Esophagus mucosa (tissue), 1 donor: ENCODE data around the gene PLIN5. TPM values are rescaled to one million over a fixed set of nuclear protein-coding genes. Genes with fewer than 3 reads are reported as not detected.
A peak's percentile ranks its signal among the peaks of the same experiment; 100 is the strongest.

Experiments
- ATAC-seq: fragments of 200-7000 bp; cut with Tn5 transposase; one replicate; pipeline ENCODE4 v1.9.1; 2020
- total RNA-seq: library from RNA; stranded (reverse); gene quantifications from one replicate; pipeline ENCODE4 v1.2.4, GENCODE V29; 2023
- donor health status: DM: yes; HTN: yes; CAD: no.

The PLIN5 gene, protein sequence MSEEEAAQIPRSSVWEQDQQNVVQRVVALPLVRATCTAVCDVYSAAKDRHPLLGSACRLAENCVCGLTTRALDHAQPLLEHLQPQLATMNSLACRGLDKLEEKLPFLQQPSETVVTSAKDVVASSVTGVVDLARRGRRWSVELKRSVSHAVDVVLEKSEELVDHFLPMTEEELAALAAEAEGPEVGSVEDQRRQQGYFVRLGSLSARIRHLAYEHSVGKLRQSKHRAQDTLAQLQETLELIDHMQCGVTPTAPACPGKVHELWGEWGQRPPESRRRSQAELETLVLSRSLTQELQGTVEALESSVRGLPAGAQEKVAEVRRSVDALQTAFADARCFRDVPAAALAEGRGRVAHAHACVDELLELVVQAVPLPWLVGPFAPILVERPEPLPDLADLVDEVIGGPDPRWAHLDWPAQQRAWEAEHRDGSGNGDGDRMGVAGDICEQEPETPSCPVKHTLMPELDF
- 2.4 TPM for total RNA-seq

DNA sequence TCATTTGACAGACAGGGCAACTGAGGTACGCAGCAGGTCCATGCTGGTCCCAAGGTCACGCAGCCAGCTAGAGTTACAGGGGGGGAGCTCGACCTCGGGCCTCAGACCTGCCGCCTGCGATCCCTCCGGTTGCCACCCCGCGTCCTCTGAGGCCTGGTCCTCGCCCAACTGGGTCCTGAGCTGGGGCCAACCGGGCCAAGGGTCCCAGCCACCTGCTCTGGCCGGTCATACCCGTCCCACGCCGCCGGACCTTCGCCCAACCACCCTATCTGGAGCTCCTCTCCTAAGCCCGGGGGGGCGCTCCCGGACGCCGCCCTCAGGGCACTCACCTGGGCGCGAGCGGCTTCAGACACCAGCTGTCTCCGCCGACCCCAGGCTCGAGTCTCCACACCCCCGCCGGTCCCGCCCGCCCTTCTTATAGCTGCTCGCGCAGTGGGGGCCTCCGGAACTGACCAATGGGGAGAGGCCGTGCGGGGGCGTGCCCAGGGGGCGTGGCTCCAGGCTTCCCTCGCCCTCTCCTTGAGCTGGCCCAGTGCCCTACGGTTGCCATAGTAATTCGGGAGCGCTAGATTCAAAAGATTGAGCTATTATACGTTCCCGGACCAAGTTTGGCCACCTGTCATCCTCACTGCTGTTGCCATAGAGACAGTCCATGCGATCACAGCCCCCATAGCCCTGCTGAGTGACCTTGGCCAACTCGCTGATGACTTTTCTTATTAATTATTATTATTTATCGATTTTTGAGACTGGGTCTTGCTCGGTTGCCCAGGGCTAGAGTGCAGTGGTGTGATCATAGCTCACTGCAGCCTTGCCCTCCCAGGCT lies at the start of gene PLIN5:
Gene PLIN5, minus strand, starts transcription at position 389 of the 823 bp plus-strand sequence. CDS start 1,150 bp downstream, outside the sequence.
- peak; percentile 53 for ATAC-seq

DNA sequence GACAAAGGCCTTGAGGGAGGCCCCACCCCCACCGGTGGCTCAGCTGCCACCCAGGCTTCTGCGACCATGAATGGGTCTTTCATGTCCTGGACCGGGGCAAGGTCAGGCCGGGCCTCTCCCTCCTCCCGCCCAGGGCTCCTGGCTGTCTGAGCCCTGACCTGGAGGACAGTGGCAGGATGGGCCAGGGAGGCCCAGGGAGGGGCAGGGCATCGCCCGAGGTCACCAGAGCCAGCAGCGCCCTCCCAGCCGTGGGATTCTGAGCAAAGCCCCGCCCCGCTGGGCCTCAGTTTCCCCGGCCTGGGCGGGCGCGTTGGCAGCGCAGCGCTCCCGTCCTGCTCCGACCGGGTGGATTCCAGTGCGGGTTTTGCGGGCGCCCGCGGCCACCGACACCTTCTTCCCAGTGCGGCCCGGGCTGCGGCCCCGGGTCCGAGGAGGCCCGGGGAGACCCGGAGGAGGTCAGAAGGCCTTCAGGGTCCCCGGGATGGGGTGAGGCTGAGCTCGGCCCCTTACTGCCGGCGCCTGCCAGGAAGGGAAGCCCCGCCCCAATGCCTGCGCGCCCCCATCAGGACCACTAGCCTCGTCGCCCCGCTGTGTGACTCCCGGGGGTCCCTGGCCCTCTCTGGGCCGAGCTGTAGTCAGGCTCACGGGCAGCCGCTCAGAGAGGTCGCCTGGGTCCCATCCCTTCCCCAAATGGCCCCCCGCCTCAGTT lies 49.1 kb upstream of the PLIN5 start:
- peak; percentile 31 for ATAC-seq

DNA sequence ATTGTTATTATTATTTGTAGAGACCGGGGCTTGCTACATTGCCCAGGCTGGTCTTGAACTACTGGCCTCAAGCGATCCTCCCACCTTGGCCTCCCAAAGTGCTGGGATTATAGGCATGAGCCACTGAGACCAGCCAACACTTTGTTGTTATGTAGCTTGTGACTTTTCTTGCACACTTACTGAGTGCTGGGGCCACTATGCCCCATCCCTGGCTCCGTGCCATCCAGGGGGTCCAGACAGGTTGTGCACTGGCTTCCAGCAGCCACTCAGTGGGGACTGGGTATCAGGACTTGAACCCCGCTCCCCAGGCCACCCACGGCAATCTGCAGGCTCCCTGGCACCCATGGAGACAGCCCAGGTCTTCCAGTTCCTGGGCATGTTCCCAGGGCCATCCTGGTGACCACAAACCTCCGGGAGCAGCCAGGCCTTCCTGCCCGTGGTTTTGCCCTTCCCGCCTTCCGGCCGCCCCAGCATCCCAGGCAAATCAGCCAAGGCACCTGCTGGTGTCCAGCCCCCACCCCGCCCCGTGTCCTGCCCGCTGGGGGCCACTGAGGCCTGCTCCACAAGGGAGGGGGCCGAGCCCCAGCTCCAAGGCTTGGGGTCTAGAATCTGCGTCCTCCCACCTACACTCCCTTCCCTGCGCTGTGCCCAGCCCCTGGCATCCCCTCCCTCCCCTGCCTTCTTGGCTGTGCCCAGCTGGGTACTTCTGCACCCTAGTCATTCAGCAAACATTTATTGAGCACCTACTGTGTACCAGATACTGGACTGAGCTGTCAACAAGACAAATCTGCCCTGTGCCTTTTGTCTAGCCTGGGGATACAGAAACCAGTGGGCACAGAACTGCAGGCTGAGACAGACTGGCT lies 48.2 kb upstream of the PLIN5 start:
- ATAC-seq = no peak

DNA sequence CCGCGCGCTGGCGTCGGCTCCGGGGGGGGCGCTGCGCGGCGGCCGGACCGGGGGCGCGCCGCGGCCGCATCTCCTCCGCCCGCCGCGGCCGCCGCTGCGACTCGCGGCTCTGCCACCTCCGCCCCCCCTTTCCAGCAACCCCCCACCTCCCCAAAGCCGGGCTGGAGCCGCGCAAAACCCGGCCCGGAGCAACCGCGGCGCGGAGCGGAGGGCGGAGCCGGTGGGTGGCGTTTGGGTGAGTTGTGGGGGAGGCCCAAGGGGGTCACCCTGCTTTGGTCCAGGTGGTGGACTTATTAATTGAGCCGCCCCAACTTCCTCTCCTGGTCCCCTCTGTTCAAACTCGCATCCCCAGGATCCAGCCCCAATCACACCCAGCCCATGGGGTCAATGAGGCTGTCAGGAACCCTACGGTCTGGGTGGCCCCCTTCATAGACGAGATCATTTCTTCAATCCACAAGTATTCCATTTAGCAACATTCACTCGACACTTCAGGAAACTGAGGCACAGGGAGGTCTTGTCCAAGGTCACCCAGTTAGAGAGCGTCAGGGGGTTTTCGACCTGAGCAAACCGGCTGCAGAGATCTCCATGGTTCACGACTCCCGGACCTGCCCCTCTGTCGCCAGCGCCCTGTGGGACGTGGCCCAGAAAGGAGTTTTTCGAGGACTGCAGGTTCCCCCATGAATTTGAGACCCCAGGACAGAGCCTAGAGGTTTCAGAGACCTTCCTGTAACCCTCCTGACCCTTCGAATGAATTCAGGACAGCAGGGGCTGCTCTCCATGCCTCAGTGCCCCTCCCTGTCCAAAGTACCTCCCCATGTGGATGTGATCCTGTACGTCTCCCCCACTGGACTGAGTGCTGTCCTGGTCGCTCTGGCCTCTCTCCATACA lies 46.9 kb upstream of the PLIN5 start:
- ATAC-seq = no peak

DNA sequence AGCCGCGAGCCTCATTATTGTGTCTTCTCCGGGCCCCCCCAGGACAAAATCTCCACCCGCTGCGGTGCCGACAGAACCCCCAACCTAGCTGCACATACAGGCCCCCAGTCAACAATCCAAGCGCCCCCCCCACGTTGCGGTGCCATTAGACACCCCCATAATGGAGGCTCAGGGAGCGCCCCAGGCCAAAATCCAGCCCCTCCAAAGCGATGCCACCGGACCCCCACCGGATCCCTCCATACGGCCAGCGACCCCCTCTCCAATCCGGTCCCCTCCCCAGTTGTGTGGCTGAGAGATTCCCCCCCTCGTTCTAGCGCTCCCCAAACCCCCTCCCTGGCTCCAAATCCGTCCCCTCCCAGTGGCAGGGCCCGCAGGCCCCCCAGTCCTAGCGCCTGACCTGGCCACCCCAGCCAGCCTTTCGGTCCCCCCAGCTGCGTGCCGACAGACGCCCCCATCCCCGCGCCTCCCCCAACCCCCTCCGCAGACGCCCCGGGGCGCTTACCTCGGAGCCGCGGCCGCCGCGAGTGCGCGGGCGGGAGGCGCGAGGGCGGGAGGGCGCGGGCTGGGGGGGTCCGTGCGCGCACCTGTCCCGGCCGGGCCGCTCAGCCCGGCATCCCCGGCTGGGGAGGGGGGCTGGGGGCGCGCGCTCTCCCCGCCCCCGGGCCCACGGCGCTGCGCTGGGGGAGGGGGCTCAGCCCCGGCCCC lies 46.1 kb upstream of the PLIN5 start:
- no peak for ATAC-seq

DNA sequence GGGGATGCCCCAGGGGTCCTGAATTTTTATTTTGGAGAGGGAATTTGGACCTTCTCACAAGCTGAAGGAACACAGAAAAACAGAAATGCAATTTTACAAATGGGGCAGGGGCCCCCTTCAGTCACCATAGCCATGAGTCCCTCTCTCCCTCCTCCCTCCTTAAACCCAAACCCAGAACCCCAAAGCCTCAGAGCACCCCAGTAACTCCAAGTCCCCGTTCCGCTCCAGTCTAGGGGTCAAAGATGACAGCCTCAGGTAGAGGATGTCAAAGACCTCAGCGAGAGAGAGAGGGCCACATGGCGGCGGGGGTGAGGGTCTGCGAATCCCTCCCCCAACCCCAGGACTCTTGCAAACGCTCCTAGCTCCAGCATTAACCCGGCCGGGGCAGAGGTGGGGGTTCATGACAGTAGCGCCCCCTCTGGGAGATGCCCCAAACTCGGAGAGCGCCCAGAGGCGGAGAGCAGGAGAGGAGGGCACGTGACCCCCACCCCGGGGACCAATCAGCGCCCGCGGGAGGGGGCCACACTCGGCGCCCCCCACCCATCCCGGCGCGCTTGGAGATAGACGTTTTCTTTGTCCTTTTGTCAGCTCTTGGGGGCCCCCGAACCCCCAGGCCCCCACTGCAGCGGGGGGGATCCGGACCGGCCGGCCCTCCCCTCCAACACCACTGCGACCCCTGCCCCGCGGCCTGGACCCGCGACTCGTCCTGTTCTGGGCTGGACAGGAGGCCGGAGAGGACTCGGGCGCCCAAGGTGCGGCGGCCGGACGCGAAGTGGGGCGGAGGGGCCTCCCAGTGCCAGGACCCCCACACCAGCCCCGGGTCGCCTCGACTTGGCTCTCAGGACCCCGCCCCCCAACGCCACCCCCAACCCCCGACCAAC lies 45.2 kb upstream of the PLIN5 start:
- no peak for ATAC-seq

DNA sequence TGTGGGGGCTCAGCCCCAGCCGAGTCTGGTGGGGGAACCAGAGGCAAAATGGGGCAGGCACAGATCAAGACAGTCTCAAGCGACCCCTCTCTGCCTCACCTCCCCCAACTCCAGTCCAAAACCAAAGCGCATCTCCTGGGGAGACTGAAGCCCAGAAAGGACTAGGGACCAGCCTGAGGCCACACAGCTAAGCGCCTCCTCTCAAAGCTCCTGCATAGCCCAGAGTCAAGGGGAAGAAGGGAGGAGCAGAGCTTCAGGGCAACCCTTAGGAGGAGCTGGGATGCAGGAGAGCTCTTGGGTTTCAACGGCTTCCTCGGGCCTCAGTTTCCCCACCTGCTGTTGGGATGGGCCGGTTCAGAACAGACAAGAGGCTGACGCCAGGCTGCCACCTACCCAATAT lies 44.4 kb upstream of the PLIN5 start:
- no peak for ATAC-seq

DNA sequence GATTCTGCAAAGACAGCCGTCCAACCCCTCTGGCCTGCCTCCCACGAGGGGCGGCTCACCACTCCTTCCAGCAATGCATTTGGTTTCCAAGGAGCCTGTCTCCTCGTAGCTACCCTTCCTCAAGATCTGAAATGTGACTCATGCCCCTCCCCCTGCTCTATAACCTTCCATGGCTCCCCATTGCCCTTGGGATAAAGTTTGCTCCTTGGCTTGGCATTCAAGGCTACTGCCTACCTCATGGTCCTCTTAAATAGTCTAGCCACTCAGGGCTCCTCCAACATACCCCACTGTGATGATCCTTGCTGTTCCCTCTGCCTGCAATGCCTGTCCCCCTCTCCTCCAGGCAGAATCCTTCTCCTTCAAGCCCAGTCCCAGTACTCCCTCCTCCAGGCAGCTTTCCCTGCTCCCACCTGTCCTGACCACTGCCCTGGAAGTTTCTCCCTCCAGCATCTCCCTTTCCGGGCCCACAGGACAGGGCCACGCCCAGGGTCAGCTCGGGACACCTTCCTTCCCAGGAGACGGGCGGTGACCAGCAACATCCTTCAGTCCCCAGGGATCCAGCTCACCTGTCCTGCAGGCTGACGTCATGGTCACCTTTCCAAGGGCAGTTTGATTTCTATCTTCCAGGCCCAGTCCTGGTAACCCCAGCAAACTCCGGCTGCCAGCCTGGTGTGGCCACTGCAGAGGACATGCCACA lies 43.7 kb upstream of the PLIN5 start:
- no peak for ATAC-seq

DNA sequence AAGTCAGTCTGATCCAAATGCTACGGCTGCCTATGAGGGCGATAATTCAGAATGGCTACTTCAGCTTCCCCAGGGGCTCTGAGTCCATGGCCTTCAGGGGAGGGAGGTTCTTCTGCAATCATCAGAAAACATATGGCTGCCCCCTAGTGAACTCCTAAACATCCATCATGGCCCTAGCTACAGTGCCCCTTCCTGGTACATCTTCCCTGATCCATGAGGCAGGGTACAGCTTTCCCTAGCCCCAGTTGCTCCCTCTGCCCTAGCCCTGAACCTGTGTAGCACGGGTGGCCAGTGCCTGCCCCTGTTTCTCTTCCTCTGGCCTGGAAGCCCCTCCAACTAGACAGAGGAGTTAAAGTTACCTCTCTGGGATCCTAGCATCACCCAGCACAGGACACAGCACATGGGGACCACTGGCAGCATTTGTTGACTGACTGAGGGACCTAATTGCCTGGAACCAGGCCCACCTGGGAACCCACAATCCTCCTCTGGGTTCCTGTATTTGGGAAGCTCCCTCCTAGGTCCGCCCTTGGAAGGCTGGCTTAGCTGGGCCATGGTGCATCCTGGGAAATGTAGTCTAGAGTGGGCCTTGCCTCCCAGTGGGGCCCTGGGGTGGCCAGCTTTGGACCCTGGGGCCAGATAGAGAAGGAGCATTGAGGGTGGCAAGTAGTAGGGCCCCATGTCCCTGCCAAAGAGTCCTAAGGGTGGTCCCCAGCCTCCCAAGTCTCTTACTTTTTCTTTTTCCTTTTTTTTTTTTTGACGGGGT lies 42.2 kb upstream of the PLIN5 start:
- no peak for ATAC-seq

DNA sequence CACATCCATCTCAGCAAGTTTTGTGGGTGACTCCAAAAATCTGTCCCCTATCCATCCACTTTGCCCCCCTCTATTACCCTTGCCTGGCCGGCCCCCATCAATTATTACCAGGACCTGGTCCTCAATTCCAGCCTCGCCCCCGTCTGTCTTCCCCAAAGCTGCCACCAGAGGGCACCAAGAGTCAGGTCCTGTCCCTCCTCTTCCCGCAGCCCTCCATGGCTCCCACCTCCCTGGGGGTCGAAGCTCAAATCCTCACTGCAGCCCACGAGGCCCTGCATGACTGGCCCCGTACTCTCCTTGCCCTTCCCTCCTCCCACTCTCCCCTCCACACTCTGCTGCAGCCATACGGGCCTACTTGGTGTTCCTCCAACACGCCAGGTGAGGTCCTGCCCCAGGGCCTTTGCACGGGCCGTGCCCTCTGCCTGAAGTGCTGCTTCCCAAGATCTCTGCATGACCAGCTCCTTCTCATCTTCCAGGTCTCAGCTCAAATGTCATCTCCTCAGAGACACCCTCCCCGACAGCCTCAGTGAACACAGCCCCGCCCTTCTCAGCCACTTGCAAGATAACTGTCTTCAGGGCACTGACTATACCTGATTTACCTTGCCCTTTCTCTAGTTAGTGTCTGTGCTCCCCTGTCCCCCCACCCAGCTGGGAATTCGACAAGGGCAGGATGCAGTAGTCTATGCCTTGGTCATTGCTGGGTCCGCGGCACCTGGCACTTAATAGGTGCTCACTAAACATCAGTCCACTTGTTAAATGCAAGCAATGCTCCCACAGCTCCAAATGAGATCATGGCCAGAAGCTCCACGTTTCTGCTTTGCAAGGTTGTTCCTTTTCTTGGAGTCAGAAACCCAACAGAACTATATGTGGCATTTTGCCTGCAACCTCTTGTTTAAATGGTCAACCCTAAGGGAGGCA lies 41.3 kb upstream of the PLIN5 start:
- ATAC-seq = peak; percentile 33

DNA sequence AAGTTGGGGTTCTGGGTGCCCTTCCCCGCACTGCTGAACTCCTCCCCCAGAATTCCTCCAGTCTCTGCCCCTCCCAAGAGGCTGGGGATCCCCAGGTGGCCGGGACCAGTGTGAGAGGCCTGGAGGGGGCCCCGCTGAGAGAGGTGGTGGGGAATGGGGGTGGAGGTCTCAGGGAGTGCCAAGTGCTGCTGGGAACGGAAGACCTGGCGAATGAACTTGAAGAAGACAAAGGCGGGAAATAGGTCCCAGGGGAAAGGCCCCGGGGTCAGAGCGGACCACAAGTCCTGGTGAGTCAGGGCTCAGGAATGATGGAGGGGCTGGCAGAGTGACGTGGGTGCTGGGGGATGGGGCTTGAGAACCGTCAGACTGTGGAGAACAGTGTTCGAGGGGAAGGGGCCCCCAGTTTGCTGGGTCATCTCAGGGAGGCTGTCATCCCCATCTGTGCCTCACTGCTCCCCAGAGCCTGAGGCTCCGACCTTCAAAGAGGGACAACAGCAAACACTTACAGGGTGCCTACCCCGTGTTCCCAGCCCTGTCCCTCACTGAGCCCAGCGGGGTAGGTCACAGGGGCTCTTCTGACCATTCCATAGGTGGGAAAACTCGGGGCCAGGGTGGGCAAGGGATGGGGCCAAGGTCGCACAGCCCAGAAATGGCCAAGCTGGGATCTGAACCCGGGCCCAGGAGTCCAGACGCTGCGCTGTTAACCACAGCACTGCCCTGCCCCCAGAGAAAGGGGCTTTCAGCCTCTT lies 40.4 kb upstream of the PLIN5 start:
- ATAC-seq = peak; percentile 45

DNA sequence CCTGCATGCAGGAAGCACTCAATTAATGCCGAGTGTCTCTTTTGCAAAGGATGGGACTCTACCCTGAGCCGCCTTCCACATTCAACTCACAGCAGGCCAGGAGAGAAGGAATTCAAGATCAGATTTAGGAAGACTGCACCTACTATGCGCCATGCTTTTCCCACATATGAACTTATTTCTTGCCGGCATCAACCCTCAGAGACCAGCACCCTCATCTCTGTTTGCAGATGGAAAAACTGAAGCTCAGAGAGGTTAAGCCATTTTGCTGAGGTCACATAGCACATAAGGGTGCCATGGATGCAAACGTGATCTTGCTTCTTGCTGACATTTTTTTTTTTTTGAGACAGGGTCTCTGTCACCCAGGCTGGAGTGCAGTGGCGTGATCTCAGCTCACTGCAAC lies 38.7 kb upstream of the PLIN5 start:
- no peak for ATAC-seq

DNA sequence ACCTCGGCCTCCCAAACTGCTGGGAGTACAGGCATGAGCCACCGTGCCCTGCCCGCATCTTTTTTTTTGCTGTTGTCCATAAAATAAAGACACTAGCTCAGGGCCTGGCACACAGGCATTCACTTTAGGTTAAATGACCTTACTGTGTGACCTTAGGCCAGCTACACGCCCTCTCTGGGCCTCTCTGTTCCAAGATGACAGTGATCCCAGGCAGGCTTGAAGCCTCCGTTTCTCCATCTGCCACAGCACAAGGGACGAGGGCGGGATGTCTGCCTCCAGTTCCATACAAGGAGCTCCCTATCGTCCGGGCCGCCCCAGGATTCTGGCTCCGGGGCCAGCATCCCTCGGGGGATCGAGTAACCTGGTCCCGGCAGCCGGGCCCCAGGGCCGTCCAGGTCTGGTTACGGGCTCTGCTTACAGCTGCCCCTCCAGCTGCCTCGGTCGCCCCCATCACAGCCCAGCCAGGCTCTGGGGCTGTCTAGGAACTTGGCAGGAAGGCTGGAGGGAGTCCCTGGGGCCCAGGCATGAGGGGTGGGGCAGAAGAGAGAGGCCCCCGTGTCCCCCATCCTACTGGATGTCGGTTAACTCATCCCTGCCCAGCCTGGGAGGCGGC lies 36.4 kb upstream of the PLIN5 start:
- ATAC-seq = no peak

DNA sequence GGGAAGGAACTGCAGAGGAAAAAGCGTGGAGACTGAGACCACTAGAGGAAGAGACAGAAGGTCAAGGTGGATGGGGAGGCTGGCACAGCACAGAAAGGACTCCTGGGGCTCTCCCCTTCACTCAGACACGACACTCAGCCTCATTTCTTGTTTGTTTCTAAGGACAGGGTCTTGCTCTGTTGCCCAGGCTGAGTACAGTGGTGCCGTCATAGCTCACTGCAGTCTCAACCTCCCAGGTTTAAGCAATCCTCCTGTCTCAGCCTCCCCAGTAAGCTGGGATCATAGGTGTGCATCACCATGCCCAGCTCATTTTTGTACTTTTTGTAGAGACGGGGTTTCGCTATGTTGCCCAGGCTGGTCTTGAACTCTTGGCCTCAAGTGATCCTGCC lies 35.9 kb upstream of the PLIN5 start:
- ATAC-seq = no peak

DNA sequence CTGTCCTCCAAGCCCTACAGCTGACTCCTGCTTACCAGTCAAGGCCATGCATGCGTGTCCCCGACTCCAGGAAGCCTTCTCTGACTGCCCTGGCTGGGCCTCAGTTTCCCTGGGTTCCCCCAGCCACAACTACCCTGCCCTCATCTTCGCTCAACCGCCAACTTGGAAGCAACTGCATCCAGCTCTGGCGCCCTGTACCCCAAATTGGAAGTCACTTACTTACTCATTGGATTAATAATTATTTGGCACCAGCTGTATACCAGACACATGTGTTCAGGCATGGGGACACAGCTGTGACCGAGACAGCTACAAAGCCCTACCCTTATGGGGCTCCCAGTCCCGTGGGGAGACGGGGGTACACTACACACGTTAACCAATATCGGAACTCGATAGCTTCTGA lies 35.4 kb upstream of the PLIN5 start:
- no peak for ATAC-seq

DNA sequence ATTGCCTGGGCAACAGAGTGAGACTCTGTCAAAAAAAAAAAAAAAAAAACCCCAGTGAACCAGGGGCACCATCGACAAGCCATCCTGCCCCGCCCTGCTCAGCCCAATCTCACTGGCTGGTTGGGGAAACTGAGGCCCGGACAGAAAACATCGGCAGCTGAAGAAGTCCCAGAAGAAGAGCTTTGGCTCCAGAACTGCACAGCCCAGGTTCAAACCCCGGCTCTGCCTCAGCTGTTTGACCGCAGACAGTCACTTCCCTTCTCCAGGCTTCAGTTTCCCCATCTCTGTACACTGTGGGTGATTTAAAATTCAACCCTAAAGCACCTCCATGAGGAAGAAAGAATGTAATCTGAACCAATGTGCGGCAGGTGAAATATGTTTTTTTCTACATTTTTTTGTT lies 33.9 kb upstream of the PLIN5 start:
- ATAC-seq = no peak
